Measurements from ENCODE around the gene MYPN.
A peak's percentile ranks its signal among the peaks of the same experiment; 100 is the strongest.

Gene MYPN

DNA sequence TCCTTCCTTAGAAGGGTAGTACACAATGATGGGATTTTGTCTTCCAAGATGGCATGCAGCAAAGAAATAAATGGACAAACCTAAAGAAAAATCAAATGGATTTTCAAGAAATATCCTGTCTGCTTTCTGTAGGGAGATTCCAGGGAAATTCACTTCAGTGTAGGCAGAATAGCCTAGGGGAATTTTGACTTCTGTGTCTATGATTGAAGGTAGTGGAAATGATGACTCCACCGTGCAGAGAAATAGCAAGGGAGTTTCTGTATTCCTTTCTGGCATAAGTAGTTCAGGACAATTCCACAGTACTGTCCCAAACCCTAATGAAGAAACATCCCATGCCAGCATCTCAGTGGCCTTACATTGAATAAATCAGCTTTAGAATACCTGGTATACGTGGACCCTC lies 113.1 kb downstream of the MYPN start:
- Histone ChIP-seq H3K9ac (no peak overlapping the region), H3K27ac (no peak overlapping the region), H3K27me3 (no peaks in the 10 kb centered on the region), H3K4me2 (no peak overlapping the region), H3K36me3 (no peaks in the 10 kb centered on the region), H4K20me1 (no peaks in the 10 kb centered on the region), H3K4me1 (0 out of 20 replicates have a peak, but pooled peaks cover 0 to 7% (median 0%) of the 10 kb centered on the region in 10 experiments), H3K9me3 (replicated peaks in 1 of 11) (no peaks in the 10 kb centered on the region), H3K4me3 (no peak overlapping the region)
- no peak for TF ChIP-seq Cebpa-rat (IDR thresholded peaks at IDR 0.05)

DNA sequence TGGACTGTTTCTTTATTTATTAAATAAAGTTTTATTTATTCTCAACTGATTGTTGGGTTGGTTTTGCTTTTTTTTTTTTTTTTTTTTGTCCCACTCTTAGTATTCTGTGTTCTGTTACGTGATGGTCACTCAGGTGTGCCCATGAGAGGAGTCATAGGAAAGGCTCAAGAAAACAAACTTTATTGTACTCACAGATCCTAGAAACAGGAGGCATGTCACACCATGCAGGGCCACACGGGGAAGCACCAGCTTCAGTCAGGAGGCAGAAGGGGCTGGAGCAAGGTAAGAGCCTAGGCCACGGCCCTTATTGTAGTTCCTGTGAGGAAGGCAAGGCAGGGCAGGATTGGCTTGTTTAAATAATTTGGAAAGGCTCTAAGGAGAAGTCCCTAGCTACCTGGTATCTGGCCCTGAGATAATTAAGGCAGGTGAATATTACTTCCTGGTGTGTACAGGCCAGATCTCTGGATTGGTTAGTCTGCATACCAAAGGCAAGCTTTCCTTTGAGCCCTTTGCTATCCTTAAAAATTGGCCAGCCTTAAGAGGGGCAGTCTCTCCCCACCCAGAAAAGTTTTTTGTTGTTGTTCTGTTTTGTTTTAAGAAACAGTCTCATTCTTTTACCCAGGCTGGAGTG lies 114.4 kb downstream of the MYPN start:
- TF ChIP-seq Cebpa-rat (IDR thresholded peaks at IDR 0.05), result no peak
- Histone ChIP-seq H3K4me3 (no peak overlapping the region), H3K9ac (no peak overlapping the region), H3K4me2 (no peak overlapping the region), H3K9me3 (replicated peaks in 1 of 11) (no peaks in the 10 kb centered on the region), H3K27me3 (no peaks in the 10 kb centered on the region), H3K27ac (no peak overlapping the region), H3K4me1 (0 out of 20 replicates have a peak, but pooled peaks cover 0 to 7% (median 0%) of the 10 kb centered on the region in 10 experiments), H4K20me1 (no peaks in the 10 kb centered on the region), H3K36me3 (no peaks in the 10 kb centered on the region)

DNA sequence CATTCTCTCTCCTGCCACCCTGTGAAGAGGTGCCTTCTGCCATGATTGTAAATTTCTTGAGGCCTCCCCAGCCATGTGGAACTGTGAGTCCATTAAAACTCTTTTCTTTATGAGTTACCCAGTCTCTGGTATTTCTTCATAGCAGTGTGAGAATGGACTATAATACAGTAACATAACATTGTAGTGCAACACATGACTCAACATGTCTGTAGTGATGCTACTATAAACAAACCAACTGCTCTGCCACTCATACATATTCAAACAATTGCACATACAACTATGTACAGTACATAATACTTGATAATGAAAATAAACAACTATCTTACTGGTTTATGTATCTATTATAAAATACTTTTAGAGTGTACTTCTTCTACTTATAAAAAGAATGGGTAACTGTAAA lies 115.5 kb downstream of the MYPN start:
- no peak for TF ChIP-seq Cebpa-rat (IDR thresholded peaks at IDR 0.05)
- no peaks in the 10 kb centered on the region for H3K9me3 ChIP-seq (replicated peaks in 1 of 11)
- H3K27ac ChIP-seq, result no peak overlapping the region
- H3K27me3 ChIP-seq, result peaks cover 3 to 10% (median 5%) of the 10 kb centered on the region in 11 experiments
- H4K20me1 ChIP-seq, result no peaks in the 10 kb centered on the region
- H3K4me3 ChIP-seq, result no peak overlapping the region
- H3K9ac ChIP-seq, result no peak overlapping the region
- H3K4me2 ChIP-seq, result no peak overlapping the region
- no peaks in the 10 kb centered on the region for H3K36me3 ChIP-seq
- no peaks in the 10 kb centered on the region for H3K4me1 ChIP-seq

GRCh38 chr10:68230268-68230667 lies 121.0 kb downstream of the MYPN start:
- Histone ChIP-seq H3K27ac (no peak overlapping the region), H3K9ac (no peak overlapping the region), H3K36me3 (no peaks in the 10 kb centered on the region), H3K27me3 (peaks cover 31 to 51% (median 43%) of the 10 kb centered on the region in 11 experiments), H3K4me1 (peaks cover 0 to 10% (median 7%) of the 10 kb centered on the region in 10 experiments; a peak in 7 of 20 replicates), H3K4me2 (no peak overlapping the region), H3K4me3 (no peak overlapping the region), H4K20me1 (no peaks in the 10 kb centered on the region), H3K9me3 (replicated peaks in 1 of 11) (peaks cover 0 to 18% (median 14%) of the 10 kb centered on the region in 11 experiments; a peak in 20 of 22 replicates)
- no peak for TF ChIP-seq Cebpa-rat (IDR thresholded peaks at IDR 0.05)

- Histone ChIP-seq H3K27me3 (peaks cover 31 to 51% (median 43%) of the 10 kb centered on the region in 11 experiments), H3K4me1 (peaks cover 0 to 10% (median 7%) of the 10 kb centered on the region in 10 experiments; a peak in 7 of 20 replicates), H3K9ac (peak overlapping the region in 8 of 11 experiments; percentile 8 to 49 (median 40); a peak in 6 of 22 replicates), H3K36me3 (no peaks in the 10 kb centered on the region), H3K4me2 (peak overlapping the region; percentile 70 to 89 (median 76)), H4K20me1 (no peaks in the 10 kb centered on the region), H3K27ac (no peak overlapping the region), H3K4me3 (peak overlapping the region; percentile 49 to 69 (median 56)), H3K9me3 (replicated peaks in 1 of 11) (peaks cover 0 to 18% (median 14%) of the 10 kb centered on the region in 11 experiments; a peak in 20 of 22 replicates)
- no peak for TF ChIP-seq Cebpa-rat (IDR thresholded peaks at IDR 0.05)
These were observed 122.0 kb downstream of the MYPN start for GRCh38 chr10:68231106-68231816.

GRCh38 chr10:68231817-68232251 lies 122.5 kb downstream of the MYPN start, which contains the start of gene ATOH7:
TSS of gene ATOH7 (minus strand) at chr10:68232113. CDS start at chr10:68231677, 436 bp downstream.
- Histone ChIP-seq H3K4me2 (peak within 1 kb of the TSS; percentile 70 to 89 (median 76)), H3K4me1 (peaks cover 0 to 10% (median 7%) of the 10 kb centered on the region in 10 experiments; a peak in 7 of 20 replicates), H4K20me1 (no peaks in the 10 kb centered on the region), H3K4me3 (peak within 1 kb of the TSS; percentile 49 to 69 (median 56)), H3K9ac (peak within 1 kb of the TSS in 8 of 11 experiments; percentile 8 to 49 (median 40); a peak in 6 of 22 replicates), H3K27me3 (peaks cover 31 to 51% (median 43%) of the 10 kb centered on the region in 11 experiments), H3K9me3 (replicated peaks in 1 of 11) (peaks cover 0 to 18% (median 14%) of the 10 kb centered on the region in 11 experiments; a peak in 20 of 22 replicates), H3K36me3 (no peaks in the 10 kb centered on the region), H3K27ac (no peak within 1 kb of the TSS)
- TF ChIP-seq Cebpa-rat (IDR thresholded peaks at IDR 0.05), result no peak

DNA sequence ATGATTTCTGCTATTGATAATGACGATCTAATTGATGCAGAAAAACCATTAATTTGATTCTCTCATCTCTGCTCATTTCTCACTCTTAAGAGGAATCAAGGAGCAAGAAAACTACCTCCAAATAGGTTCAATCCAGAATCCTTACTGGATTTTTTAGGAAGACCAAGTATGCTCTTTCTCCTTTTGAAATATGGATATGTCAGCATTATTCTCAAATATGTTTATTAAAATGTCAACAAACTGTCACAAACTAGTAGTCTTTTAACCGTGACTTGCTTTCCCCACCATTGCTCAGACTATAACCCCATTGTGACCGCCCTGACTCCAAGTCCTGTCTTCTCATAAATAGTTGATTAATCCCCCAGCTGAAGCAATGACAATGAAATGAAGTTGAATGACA lies 123.8 kb downstream of the MYPN start:
- Histone ChIP-seq H3K4me1 (peaks cover 0 to 10% (median 7%) of the 10 kb centered on the region in 10 experiments; a peak in 7 of 20 replicates), H3K27ac (no peak overlapping the region), H3K9ac (no peak overlapping the region), H3K36me3 (no peaks in the 10 kb centered on the region), H4K20me1 (no peaks in the 10 kb centered on the region), H3K9me3 (replicated peaks in 1 of 11) (peaks cover 0 to 18% (median 14%) of the 10 kb centered on the region in 11 experiments; a peak in 20 of 22 replicates), H3K27me3 (peaks cover 31 to 51% (median 43%) of the 10 kb centered on the region in 11 experiments), H3K4me3 (no peak overlapping the region), H3K4me2 (no peak overlapping the region)
- TF ChIP-seq Cebpa-rat (IDR thresholded peaks at IDR 0.05), result no peak

GRCh38 chr10:68235111-68235510 lies 125.8 kb downstream of the MYPN start:
- no peak for TF ChIP-seq Cebpa-rat (IDR thresholded peaks at IDR 0.05)
- no peak overlapping the region for H3K4me3 ChIP-seq
- no peaks in the 10 kb centered on the region for H3K36me3 ChIP-seq
- H3K9me3 ChIP-seq (replicated peaks in 1 of 11), result peaks cover 0 to 18% (median 14%) of the 10 kb centered on the region in 11 experiments; a peak in 20 of 22 replicates
- H3K27ac ChIP-seq, result no peak overlapping the region
- H4K20me1 ChIP-seq, result no peaks in the 10 kb centered on the region
- peaks cover 24 to 41% (median 34%) of the 10 kb centered on the region in 11 experiments for H3K27me3 ChIP-seq
- peaks cover 0 to 10% (median 7%) of the 10 kb centered on the region in 10 experiments; a peak in 7 of 20 replicates for H3K4me1 ChIP-seq
- H3K9ac ChIP-seq, result no peak overlapping the region
- no peak overlapping the region for H3K4me2 ChIP-seq

DNA sequence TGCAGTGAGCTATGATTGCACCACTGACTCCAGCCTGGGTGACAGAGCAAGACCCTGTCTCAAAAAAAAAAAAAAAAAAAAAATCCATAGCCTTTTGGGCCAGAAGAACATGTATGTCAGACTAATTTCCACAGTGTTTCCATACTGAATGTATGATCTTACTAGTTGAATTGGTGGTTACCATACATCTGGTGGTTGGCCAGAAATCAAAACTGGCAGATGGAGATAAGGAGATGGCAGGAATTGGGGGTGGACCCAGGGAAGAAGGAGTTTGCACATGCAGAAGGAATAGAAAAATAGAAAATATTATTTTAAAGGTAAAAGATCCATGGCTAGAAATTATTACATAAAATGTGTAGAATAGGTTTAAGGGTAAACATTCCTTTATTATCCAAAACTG lies 126.3 kb downstream of the MYPN start:
- no peak overlapping the region for H3K4me2 ChIP-seq

More for the DNA sequence above, 126.3 kb downstream of the MYPN start:
- no peak overlapping the region for H3K9ac ChIP-seq
- H3K27ac ChIP-seq, result no peak overlapping the region
- H3K27me3 ChIP-seq, result peaks cover 19 to 36% (median 29%) of the 10 kb centered on the region in 11 experiments
- H3K4me3 ChIP-seq, result no peak overlapping the region
- H3K4me1 ChIP-seq, result peaks cover 0 to 10% (median 7%) of the 10 kb centered on the region in 10 experiments; a peak in 7 of 20 replicates
- H3K9me3 ChIP-seq (replicated peaks in 1 of 11), result peaks cover 0 to 17% (median 14%) of the 10 kb centered on the region in 11 experiments; a peak in 20 of 22 replicates
- no peak for TF ChIP-seq Cebpa-rat (IDR thresholded peaks at IDR 0.05)
- no peaks in the 10 kb centered on the region for H3K36me3 ChIP-seq
- H4K20me1 ChIP-seq, result no peaks in the 10 kb centered on the region
